ENCODE results near the gene ABHD5.

Gene ABHD5

GRCh38 chr3:43707266-43707665 lies 16.5 kb downstream of the ABHD5 start:
- H3K27me3 ChIP-seq (ENCODE audit: control insufficient read depth, low read length): no peaks in the 10 kb centered on the region
- no peaks in the 10 kb centered on the region for H3F3A ChIP-seq (ENCODE audit: control insufficient read depth, insufficient read depth)
- H3K9me2 ChIP-seq (replicated peaks; ENCODE audit: control insufficient read depth, low read length): no peaks in the 10 kb centered on the region
- no peaks in the 10 kb centered on the region for H3K9me3 ChIP-seq (ENCODE audit: control insufficient read depth, insufficient read depth, low read length)
- no peak overlapping the region for H3K4me3 ChIP-seq (ENCODE audit: low read length)
- TF ChIP-seq EZH2phosphoT487 (IDR thresholded peaks at IDR 0.05; ENCODE audit: borderline replicate concordance, low read length) (no peak), CTCF (IDR thresholded peaks at IDR 0.05; ENCODE audit: low read depth, low read length, poor library complexity, severe bottlenecking) (no peak)
- peaks cover 12% of the 10 kb centered on the region for H3K36me3 ChIP-seq (ENCODE audit: control insufficient read depth, low read length)
- H3K79me2 ChIP-seq (ENCODE audit: control insufficient read depth, low read length): no peaks in the 10 kb centered on the region
- H4K20me1 ChIP-seq (ENCODE audit: control insufficient read depth, insufficient read depth, low read depth, low read length): no peaks in the 10 kb centered on the region
- H3K4me1 ChIP-seq (ENCODE audit: control insufficient read depth, low read length): peaks cover 15% of the 10 kb centered on the region
- no peak overlapping the region for H3K27ac ChIP-seq (ENCODE audit: low read depth, low read length)
- no peak overlapping the region for H3K4me2 ChIP-seq (ENCODE audit: low read length)

GRCh38 chr3:43707998-43708397 lies 17.3 kb downstream of the ABHD5 start:
- no peak for TF ChIP-seq EZH2phosphoT487 (IDR thresholded peaks at IDR 0.05; ENCODE audit: borderline replicate concordance, low read length)
- H3K27me3 ChIP-seq (ENCODE audit: control insufficient read depth, low read length): no peaks in the 10 kb centered on the region
- H3K4me1 ChIP-seq (ENCODE audit: control insufficient read depth, low read length): peaks cover 15% of the 10 kb centered on the region
- H3K4me2 ChIP-seq (ENCODE audit: low read length): no peak overlapping the region
- H3K9me2 ChIP-seq (replicated peaks; ENCODE audit: control insufficient read depth, low read length): no peaks in the 10 kb centered on the region
- H3K4me3 ChIP-seq (ENCODE audit: low read length): no peak overlapping the region
- H3K79me2 ChIP-seq (ENCODE audit: control insufficient read depth, low read length): no peaks in the 10 kb centered on the region
- no peak overlapping the region for H3K27ac ChIP-seq (ENCODE audit: low read depth, low read length)
- no peaks in the 10 kb centered on the region for H3K9me3 ChIP-seq (ENCODE audit: control insufficient read depth, insufficient read depth, low read length)
- peaks cover 15% of the 10 kb centered on the region for H3K36me3 ChIP-seq (ENCODE audit: control insufficient read depth, low read length)
- no peaks in the 10 kb centered on the region for H4K20me1 ChIP-seq (ENCODE audit: control insufficient read depth, insufficient read depth, low read depth, low read length)
- no peaks in the 10 kb centered on the region for H3F3A ChIP-seq (ENCODE audit: control insufficient read depth, insufficient read depth)

- H4K20me1 ChIP-seq (ENCODE audit: control insufficient read depth, insufficient read depth, low read depth, low read length): no peaks in the 10 kb centered on the region
- TF ChIP-seq EZH2phosphoT487 (IDR thresholded peaks at IDR 0.05; ENCODE audit: borderline replicate concordance, low read length): no peak
- H3K27me3 ChIP-seq (ENCODE audit: control insufficient read depth, low read length): no peaks in the 10 kb centered on the region
- no peaks in the 10 kb centered on the region for H3F3A ChIP-seq (ENCODE audit: control insufficient read depth, insufficient read depth)
- H3K4me3 ChIP-seq (ENCODE audit: low read length): no peak overlapping the region
- H3K79me2 ChIP-seq (ENCODE audit: control insufficient read depth, low read length): no peaks in the 10 kb centered on the region
- H3K9me3 ChIP-seq (ENCODE audit: control insufficient read depth, insufficient read depth, low read length): no peaks in the 10 kb centered on the region
- no peak overlapping the region for H3K27ac ChIP-seq (ENCODE audit: low read depth, low read length)
- no peaks in the 10 kb centered on the region for H3K9me2 ChIP-seq (replicated peaks; ENCODE audit: control insufficient read depth, low read length)
- H3K4me2 ChIP-seq (ENCODE audit: low read length): no peak overlapping the region
- H3K4me1 ChIP-seq (ENCODE audit: control insufficient read depth, low read length): peaks cover 8% of the 10 kb centered on the region
- peaks cover 19% of the 10 kb centered on the region for H3K36me3 ChIP-seq (ENCODE audit: control insufficient read depth, low read length)
Observed at GRCh38 chr3:43709022-43709421, 18.3 kb downstream of the ABHD5 start.

- Histone ChIP-seq H3K4me3 (ENCODE audit: low read length) (no peak overlapping the region), H3K4me1 (ENCODE audit: control insufficient read depth, low read length) (no peaks in the 10 kb centered on the region), H3K79me2 (ENCODE audit: control insufficient read depth, low read length) (no peaks in the 10 kb centered on the region), H3K9me2 (replicated peaks; ENCODE audit: control insufficient read depth, low read length) (no peaks in the 10 kb centered on the region), H3F3A (ENCODE audit: control insufficient read depth, insufficient read depth) (no peaks in the 10 kb centered on the region), H3K9me3 (ENCODE audit: control insufficient read depth, insufficient read depth, low read length) (no peaks in the 10 kb centered on the region), H3K27ac (ENCODE audit: low read depth, low read length) (no peak overlapping the region), H3K36me3 (ENCODE audit: control insufficient read depth, low read length) (peaks cover 19% of the 10 kb centered on the region), H4K20me1 (ENCODE audit: control insufficient read depth, insufficient read depth, low read depth, low read length) (no peaks in the 10 kb centered on the region), H3K27me3 (ENCODE audit: control insufficient read depth, low read length) (no peaks in the 10 kb centered on the region), H3K4me2 (ENCODE audit: low read length) (no peak overlapping the region)
- TF ChIP-seq EZH2phosphoT487 (IDR thresholded peaks at IDR 0.05; ENCODE audit: borderline replicate concordance, low read length) (no peak), CTCF (IDR thresholded peaks at IDR 0.05; ENCODE audit: low read depth, low read length, poor library complexity, severe bottlenecking) (no peak)
Observed at GRCh38 chr3:43710607-43711006, 19.9 kb downstream of the ABHD5 start.
